ENCODE results near the gene ZDHHC11. TPM values are rescaled to one million over a fixed set of nuclear protein-coding genes. Genes with fewer than 3 reads are reported as not detected.
"Not testable (repeated sequence)": the region's sequence is repeated elsewhere in the genome, so short reads cannot be mapped to it uniquely, and the experiment has no call there.

ZDHHC11 gene
- total RNA-seq, 8 experiments from 2014 or later: 2.0 to 11.9 (median 6.8) TPM

GRCh38 chr5:797986-798385 is 52.8 kb downstream of the ZDHHC11 start:
- ATAC-seq (replicated peaks in 6 of 8); H3K4me3 ChIP-seq; H3K4me1 ChIP-seq (replicated peaks in 1 of 2); in situ Hi-C loops (cut with MboI; ENCODE audit: low pct_unique_long_range_greater_than_20kb in 2 of 9, low sequenced_read_pairs in 9 of 9, unreplicated experiment in 9 of 9); H3K27ac ChIP-seq: not testable (repeated sequence)
- WGBS, 10 experiments: 44 to 100% (median 70%) methylated on average over 1 to 2 of the region's 4 CpGs; no CpG with 5 or more reads in 7 of the 10 experiments

GRCh38 chr5:795873-796272 is 54.9 kb downstream of the ZDHHC11 start:
- ATAC-seq (replicated peaks in 6 of 8); H3K27ac ChIP-seq; H3K4me3 ChIP-seq; in situ Hi-C loops (cut with MboI; ENCODE audit: low pct_unique_long_range_greater_than_20kb in 2 of 9, low sequenced_read_pairs in 9 of 9, unreplicated experiment in 9 of 9); H3K4me1 ChIP-seq (replicated peaks in 1 of 2): not testable (repeated sequence)
- WGBS, 10 experiments: no CpG with 5 or more reads among the region's 1 CpG

- ATAC-seq (replicated peaks in 6 of 8); in situ Hi-C loops (cut with MboI; ENCODE audit: low pct_unique_long_range_greater_than_20kb in 2 of 9, low sequenced_read_pairs in 9 of 9, unreplicated experiment in 9 of 9); H3K4me1 ChIP-seq (replicated peaks in 1 of 2); H3K4me3 ChIP-seq; H3K27ac ChIP-seq: not testable (repeated sequence)
- 43 to 83% (median 61%) methylated on average over 1 of the region's 1 CpG; no CpG with 5 or more reads in 6 of the 10 experiments for WGBS, 10 experiments
Measured at GRCh38 chr5:794948-795347, 55.8 kb downstream of the ZDHHC11 start.

- H3K4me3 ChIP-seq; H3K27ac ChIP-seq; ATAC-seq (replicated peaks in 6 of 8); H3K4me1 ChIP-seq (replicated peaks in 1 of 2): not testable (repeated sequence)
- 75 to 95% (median 86%) methylated on average over 4 to 6 of the region's 10 CpGs; no CpG with 5 or more reads in 6 of the 10 experiments for WGBS, 10 experiments
- in situ Hi-C loops (cut with MboI; ENCODE audit: low pct_unique_long_range_greater_than_20kb in 2 of 9, low sequenced_read_pairs in 9 of 9, unreplicated experiment in 9 of 9): loop anchor here in 1 of 9 experiments (10.0 kb wide), 1 partner anchor 94 kb away; the partner anchor contains the start of gene TPPP
Measured at GRCh38 chr5:788703-789102, 62.1 kb downstream of the ZDHHC11 start.

GRCh38 chr5:787857-788233 is 62.9 kb downstream of the ZDHHC11 start:
- 100% methylated on average over 1 of the region's 6 CpGs; no CpG with 5 or more reads in 9 of the 10 experiments for WGBS, 10 experiments
- in situ Hi-C loops (cut with MboI; ENCODE audit: low pct_unique_long_range_greater_than_20kb in 2 of 9, low sequenced_read_pairs in 9 of 9, unreplicated experiment in 9 of 9): loop anchor here in 1 of 9 experiments (10.0 kb wide), 1 partner anchor 93 kb away; the partner anchor contains the start of gene TPPP
- not testable (repeated sequence) for H3K4me3 ChIP-seq; ATAC-seq (replicated peaks in 6 of 8); H3K27ac ChIP-seq; H3K4me1 ChIP-seq (replicated peaks in 1 of 2)

GRCh38 chr5:787224-787856 is 63.4 kb downstream of the ZDHHC11 start:
- H3K27ac ChIP-seq; ATAC-seq (replicated peaks in 6 of 8); H3K4me3 ChIP-seq; H3K4me1 ChIP-seq (replicated peaks in 1 of 2): not testable (repeated sequence)
- in situ Hi-C loops (cut with MboI; ENCODE audit: low pct_unique_long_range_greater_than_20kb in 2 of 9, low sequenced_read_pairs in 9 of 9, unreplicated experiment in 9 of 9): loop anchor here in 1 of 9 experiments (10.0 kb wide), 1 partner anchor 93 kb away; the partner anchor contains the start of gene TPPP
- no CpG with 5 or more reads among the region's 18 CpGs for WGBS, 10 experiments

- peak in 5 of 8 experiments; percentile 12 to 39 (median 24) for ATAC-seq (replicated peaks in 6 of 8)
- in situ Hi-C loops (cut with MboI; ENCODE audit: low pct_unique_long_range_greater_than_20kb in 2 of 9, low sequenced_read_pairs in 9 of 9, unreplicated experiment in 9 of 9): loop anchor here in 1 of 9 experiments (10.0 kb wide), 1 partner anchor 90 kb away; the partner anchor contains the start of gene TPPP
- WGBS, 10 experiments: no CpG with 5 or more reads among the region's 43 CpGs
- H3K4me3 ChIP-seq: peak overlapping the region; percentile 43 to 99 (median 91)
- H3K4me1 ChIP-seq (replicated peaks in 1 of 2); H3K27ac ChIP-seq: not testable (repeated sequence)
Measured at GRCh38 chr5:785181-785705, 65.5 kb downstream of the ZDHHC11 start.

- H3K4me3 ChIP-seq: peak within 1 kb of the TSS; percentile 85 to 100 (median 98)
- 0% methylated on average over 5 of the region's 101 CpGs; no CpG with 5 or more reads in 9 of the 10 experiments for WGBS, 10 experiments
- H3K4me1 ChIP-seq (replicated peaks in 1 of 2): not testable (repeated sequence)
- in situ Hi-C loops (cut with MboI; ENCODE audit: low pct_unique_long_range_greater_than_20kb in 2 of 9, low sequenced_read_pairs in 9 of 9, unreplicated experiment in 9 of 9): loop anchor here in 1 of 9 experiments (10.0 kb wide), 1 partner anchor 90 kb away; the partner anchor contains the start of gene TPPP
- peak within 1 kb of the TSS; percentile 84 to 87 for H3K27ac ChIP-seq
- ATAC-seq (replicated peaks in 6 of 8): peak; percentile 56 to 85 (median 67)
Measured at GRCh38 chr5:784428-785177, 66.2 kb downstream of the ZDHHC11 start, which contains the start of gene ZDHHC11B. Gene ZDHHC11B (minus strand): TSS chr5:784729. CDS start chr5:766919, 17,810 bp downstream.

- peak overlapping the region; percentile 85 to 100 (median 98) for H3K4me3 ChIP-seq
- peak overlapping the region; percentile 51 to 84 for H3K27ac ChIP-seq
- peak in 5 of 8 experiments; percentile 0 to 15 (median 1) for ATAC-seq (replicated peaks in 6 of 8)
- WGBS, 10 experiments: 0 to 16% (median 0%) methylated on average over 1 to 7 of the region's 43 CpGs; no CpG with 5 or more reads in 7 of the 10 experiments
- in situ Hi-C loops (cut with MboI; ENCODE audit: low pct_unique_long_range_greater_than_20kb in 2 of 9, low sequenced_read_pairs in 9 of 9, unreplicated experiment in 9 of 9): loop anchor here in 1 of 9 experiments (10.0 kb wide), 1 partner anchor 89 kb away; the partner anchor contains the start of gene TPPP
- not testable (repeated sequence) for H3K4me1 ChIP-seq (replicated peaks in 1 of 2)
Measured at GRCh38 chr5:783881-784427, 66.8 kb downstream of the ZDHHC11 start.

- 8% methylated on average over 2 of the region's 31 CpGs; no CpG with 5 or more reads in 9 of the 10 experiments for WGBS, 10 experiments
- in situ Hi-C loops (cut with MboI; ENCODE audit: low pct_unique_long_range_greater_than_20kb in 2 of 9, low sequenced_read_pairs in 9 of 9, unreplicated experiment in 9 of 9): loop anchor here in 1 of 9 experiments (10.0 kb wide), 1 partner anchor 88 kb away; the partner anchor contains the start of gene TPPP
Measured at GRCh38 chr5:783049-783802, 67.6 kb downstream of the ZDHHC11 start.

GRCh38 chr5:782356-782755 is 68.4 kb downstream of the ZDHHC11 start:
- H3K4me1 ChIP-seq (replicated peaks in 1 of 2); H3K4me3 ChIP-seq; H3K27ac ChIP-seq: not testable (repeated sequence)
- in situ Hi-C loops (cut with MboI; ENCODE audit: low pct_unique_long_range_greater_than_20kb in 2 of 9, low sequenced_read_pairs in 9 of 9, unreplicated experiment in 9 of 9): loop anchor here in 1 of 9 experiments (10.0 kb wide), 1 partner anchor 88 kb away; the partner anchor contains the start of gene TPPP
- no CpG with 5 or more reads among the region's 12 CpGs for WGBS, 10 experiments
- ATAC-seq (replicated peaks in 6 of 8): peak in 6 of 8 experiments; percentile 2 to 20 (median 11)

More at GRCh38 chr5:783049-783802, 67.6 kb downstream of the ZDHHC11 start:
- ATAC-seq (replicated peaks in 6 of 8): peak; percentile 49 to 79 (median 70)
- H3K4me3 ChIP-seq: peak overlapping the region in 3 of 5 donors; percentile 91 to 99 (median 98)
- H3K4me1 ChIP-seq (replicated peaks in 1 of 2); H3K27ac ChIP-seq: not testable (repeated sequence)

- WGBS, 10 experiments: no CpG with 5 or more reads among the region's 17 CpGs
- in situ Hi-C loops (cut with MboI; ENCODE audit: low pct_unique_long_range_greater_than_20kb in 2 of 9, low sequenced_read_pairs in 9 of 9, unreplicated experiment in 9 of 9): loop anchor here in 1 of 9 experiments (10.0 kb wide), 1 partner anchor 86 kb away; the partner anchor contains the start of gene TPPP
- H3K4me1 ChIP-seq (replicated peaks in 1 of 2); ATAC-seq (replicated peaks in 6 of 8); H3K27ac ChIP-seq; H3K4me3 ChIP-seq: not testable (repeated sequence)
Measured at GRCh38 chr5:780571-780970, 70.2 kb downstream of the ZDHHC11 start.
